H1 (cell line): ENCODE measurements around the gene ETS1. TPM values are rescaled to one million over a fixed set of nuclear protein-coding genes. Genes with fewer than 3 reads are reported as not detected.

Experiments
- CTCF ChIA-PET: fragments of 300-600 bp; sonication (Branson Sonifier 250); formaldehyde crosslinking; loops from one replicate; lab custom pipeline; 2021; ENCODE audit not compliant: partially characterized antibody; lab: Charles Lee
- POLR2A ChIA-PET: fragments of 300-600 bp; sonication (Branson Sonifier 250); formaldehyde crosslinking; loops from one replicate; lab custom pipeline; 2021; ENCODE audit warnings: inconsistent platforms; ENCODE audit not compliant: partially characterized antibody; lab: Charles Lee
- DNase-seq, 2 experiments: peaks; one replicate each; pipeline versions ENCODE4 v3.0.0 to v3.0.0-alpha.2; 2010 to 2022; ENCODE audit warnings: low spot score in 2 of 2, low read depth in 1 of 2, mixed read lengths in 1 of 2
- FAIRE-seq: peaks from 2 replicates; lab custom pipeline; 2011; peaks lifted over from hg19 to GRCh38; lab: Jason Lieb, UNC
- H2AFZ ChIP-seq: 2 replicates; pipeline ENCODE4 v1.8.1; 2012; ENCODE audit warnings: low read length, inconsistent platforms
- H2AK5ac ChIP-seq: 2 replicates; pipeline ENCODE4 v1.6.1; 2013; ENCODE audit warnings: low read depth, low read length
- H2BK120ac ChIP-seq: replicated peaks from 2 replicates; pipeline ENCODE3; 2013; ENCODE audit warnings: low read depth, low read length, inconsistent platforms
- H2BK12ac ChIP-seq: 2 replicates; pipeline ENCODE4 v1.6.1; 2013; ENCODE audit warnings: low read depth, low read length
- H2BK15ac ChIP-seq: 2 replicates; pipeline ENCODE4 v1.6.1; 2013; ENCODE audit warnings: low read length
- H2BK20ac ChIP-seq: 2 replicates; pipeline ENCODE4 v1.6.1; 2013; ENCODE audit warnings: low read length
- H2BK5ac ChIP-seq: 2 replicates; pipeline ENCODE4 v1.6.1; 2013; ENCODE audit warnings: low read depth, low read length
- H3K14ac ChIP-seq: 2 replicates; pipeline ENCODE4 v1.6.1; 2013; ENCODE audit warnings: inconsistent platforms; ENCODE audit not compliant: insufficient read length
- H3K18ac ChIP-seq: 2 replicates; pipeline ENCODE4 v1.6.1; 2013; ENCODE audit warnings: low read length; ENCODE audit errors: extremely low read depth
- H3K23ac ChIP-seq: 2 replicates; pipeline ENCODE4 v1.6.1; 2013; ENCODE audit warnings: inconsistent platforms; ENCODE audit not compliant: insufficient read length
- H3K23me2 ChIP-seq: 2 replicates; pipeline ENCODE4 v1.6.1; 2013; ENCODE audit warnings: low read depth, low read length
- H3K27ac ChIP-seq: 2 replicates; pipeline ENCODE4 v1.6.1; 2011; ENCODE audit warnings: low read depth, low read length, inconsistent platforms
- H3K27me3 ChIP-seq, 4 experiments: replicated peaks in 1 of 4; 1 replicate in 1 of 4; 2 replicates in 3 of 4; pipeline versions ENCODE4 v1.6.1 to v1.8.1; 2011 to 2013; ENCODE audit warnings: low read length in 3 of 4, mild to moderate bottlenecking in 3 of 4, inconsistent platforms in 2 of 4, mixed read lengths in 2 of 4, moderate library complexity in 1 of 4; ENCODE audit not compliant: control insufficient read depth in 3 of 4, insufficient read depth in 3 of 4; ENCODE audit errors: extremely low read depth in 1 of 4
- H3K36me3 ChIP-seq, 4 experiments: 2 replicates each; pipeline versions ENCODE4 v1.6.1 to v1.8.1; 2011 to 2013; ENCODE audit warnings: mild to moderate bottlenecking in 4 of 4, low read length in 3 of 4, moderate library complexity in 2 of 4, control low read depth in 1 of 4, inconsistent platforms in 1 of 4; ENCODE audit not compliant: insufficient read depth in 4 of 4, control insufficient read depth in 2 of 4
- H3K4ac ChIP-seq: replicated peaks from 2 replicates; pipeline ENCODE3; 2013; ENCODE audit warnings: low read length, low read depth, mixed read lengths, inconsistent platforms; ENCODE audit not compliant: insufficient read length
- H3K4me1 ChIP-seq, 4 experiments: replicated peaks in 1 of 4; 1 replicate in 1 of 4; 2 replicates in 3 of 4; pipeline versions ENCODE4 v1.6.1 to v1.8.1; 2011 to 2013; ENCODE audit warnings: low read length in 3 of 4, inconsistent platforms in 2 of 4, mixed read lengths in 1 of 4; ENCODE audit not compliant: insufficient read depth in 4 of 4, control insufficient read depth in 3 of 4
- H3K4me2 ChIP-seq, 2 experiments: 2 replicates each; pipeline versions ENCODE4 v1.6.1 to v1.8.1; 2011 to 2013; ENCODE audit warnings: low read depth in 2 of 2, low read length in 2 of 2, control low read depth in 1 of 2, inconsistent platforms in 1 of 2, mild to moderate bottlenecking in 1 of 2; ENCODE audit not compliant: insufficient read depth in 1 of 2
- H3K4me3 ChIP-seq, 4 experiments: fragments of 200-600, 300-600 bp in 1 of 4; sonication (generic), shearing (Covaris generic), sonication (Bioruptor Twin) in 1 of 4; 2 replicates each; pipeline versions ENCODE4 v1.5.1 to v1.8.1; 2011 to 2016; ENCODE audit warnings: low read length in 4 of 4, low read depth in 3 of 4, control low read depth in 2 of 4, inconsistent platforms in 2 of 4, mild to moderate bottlenecking in 2 of 4, mixed read lengths in 1 of 4, moderate library complexity in 1 of 4; ENCODE audit not compliant: insufficient read depth in 2 of 4; ENCODE audit errors: extremely low read depth in 1 of 4
- H3K56ac ChIP-seq: replicated peaks from 2 replicates; pipeline ENCODE3; 2013; ENCODE audit warnings: low read depth, mild to moderate bottlenecking, mixed read lengths, low read length, inconsistent platforms; ENCODE audit not compliant: insufficient read length
- H3K79me1 ChIP-seq: 2 replicates; pipeline ENCODE4 v1.6.1; 2013; ENCODE audit warnings: low read depth, low read length, control low read depth
- H3K79me2 ChIP-seq, 2 experiments: 2 replicates each; pipeline versions ENCODE4 v1.6.1 to v1.8.1; 2012 to 2013; ENCODE audit warnings: low read length in 2 of 2, mild to moderate bottlenecking in 2 of 2, inconsistent platforms in 1 of 2; ENCODE audit not compliant: insufficient read depth in 2 of 2, control insufficient read depth in 1 of 2
- H3K9ac ChIP-seq, 4 experiments: replicated peaks in 1 of 4; 1 replicate in 1 of 4; 2 replicates in 3 of 4; pipeline versions ENCODE4 v1.6.1 to v1.8.1; 2011 to 2013; ENCODE audit warnings: low read depth in 3 of 4, low read length in 3 of 4, control low read depth in 2 of 4, mild to moderate bottlenecking in 2 of 4, moderate library complexity in 2 of 4, inconsistent platforms in 1 of 4; ENCODE audit errors: extremely low read depth in 1 of 4
- H3K9me3 ChIP-seq, 2 experiments: 2 replicates each; pipeline versions ENCODE4 v1.6.1 to v1.8.1; 2012 to 2013; ENCODE audit warnings: mild to moderate bottlenecking in 2 of 2, moderate library complexity in 2 of 2, control low read depth in 1 of 2, inconsistent platforms in 1 of 2, low read depth in 1 of 2, low read length in 1 of 2, mixed read lengths in 1 of 2; ENCODE audit not compliant: insufficient read depth in 2 of 2
- H4K20me1 ChIP-seq, 2 experiments: replicated peaks in 1 of 2; 2 replicates each; pipeline versions ENCODE3 to v1.8.1; 2011 to 2013; ENCODE audit warnings: inconsistent platforms in 2 of 2, low read length in 2 of 2, mild to moderate bottlenecking in 1 of 2; ENCODE audit not compliant: insufficient read depth in 2 of 2, control insufficient read depth in 1 of 2
- H4K5ac ChIP-seq: 2 replicates; pipeline ENCODE4 v1.6.1; 2013; ENCODE audit warnings: low read length, low read depth, mixed read lengths, inconsistent platforms; ENCODE audit not compliant: insufficient read length
- H4K8ac ChIP-seq: 2 replicates; pipeline ENCODE4 v1.8.0; 2013; ENCODE audit warnings: mild to moderate bottlenecking, moderate library complexity, low read length, inconsistent platforms; ENCODE audit not compliant: insufficient read depth; ENCODE audit errors: extremely low read depth
- H4K91ac ChIP-seq: replicated peaks from 2 replicates; pipeline ENCODE3; 2013; ENCODE audit warnings: low read length, mixed read lengths, inconsistent platforms; ENCODE audit not compliant: insufficient read length
- EGR1 ChIP-seq: IDR thresholded peaks from 2 replicates; pipeline ENCODE4 v1.6.1; 2011; ENCODE audit warnings: low read depth, low read length, borderline replicate concordance
- GABPA ChIP-seq: IDR thresholded peaks from 2 replicates; pipeline ENCODE4 v1.6.1; 2011; ENCODE audit warnings: mild to moderate bottlenecking, low read length, moderate library complexity, borderline replicate concordance; ENCODE audit not compliant: insufficient read depth
- HDAC2 ChIP-seq, 2 experiments: fragments of 300-600 bp in 1 of 2; sonication (generic) in 1 of 2; IDR thresholded peaks; 2 replicates each; pipeline ENCODE4 v1.6.1; 2011 to 2012; ENCODE audit warnings: low read depth in 2 of 2, low read length in 2 of 2, mild to moderate bottlenecking in 2 of 2, moderate library complexity in 2 of 2, borderline replicate concordance in 1 of 2, inconsistent platforms in 1 of 2
- NANOG ChIP-seq: IDR thresholded peaks from 2 replicates; pipeline ENCODE4 v1.6.1; 2011; ENCODE audit warnings: low read length, low read depth, mild to moderate bottlenecking, inconsistent platforms; ENCODE audit not compliant: insufficient read depth, poor library complexity, severe bottlenecking
- SUZ12 ChIP-seq: fragments of 200-600 bp; sonication (generic); IDR thresholded peaks from 2 replicates; pipeline ENCODE4 v1.6.1; 2012; ENCODE audit warnings: mild to moderate bottlenecking, inconsistent platforms, low read length, moderate library complexity, mixed read lengths
- WGBS, 2 experiments: shearing (Covaris generic) in 1 of 2; methylation state at CpG; one replicate each; pipeline versions ENCODE4 v1.1.6 to v1.1.7; 2013 to 2015; ENCODE audit warnings: low lambda C conversion rate in 2 of 2, mixed read lengths in 2 of 2, inconsistent platforms in 1 of 2, low coverage in 1 of 2, missing lambda C conversion rate in 1 of 2; ENCODE audit not compliant: insufficient replicate concordance in 2 of 2, insufficient coverage in 1 of 2, insufficient read length in 1 of 2; ENCODE audit errors: extremely low coverage in 1 of 2, missing lambda C conversion rate in 1 of 2; 5-methylcytosine and 5-hydroxymethylcytosine counted together
- polyA plus RNA-seq, 7 experiments: library from polyadenylated mRNA; depleted of rRNA in 3 of 7; stranded (reverse) in 5 of 7; unstranded in 2 of 7; fragments of >200 nt in 5 of 7; fragments of 200-250 nt in 2 of 7; gene quantifications; 1 replicate in 5 of 7; 2 replicates in 1 of 7; 4 replicates in 1 of 7; pipeline versions ENCODE4 v1.2.1 to v1.2.3, GENCODE V29; 2011 to 2013; ENCODE audit warnings: missing spikeins in 2 of 7, mixed read lengths in 2 of 7
- total RNA-seq: library from RNA; stranded (reverse); fragmentation: NEBNext Ultra II Directional; extraction: Animal tissue kit (Norgen Biotek cat#: 25700); gene quantifications from 2 replicates; pipeline ENCODE4 v1.2.1, GENCODE V29; 2021

Gene ETS1
- total and polyA plus RNA-seq, 2 of the 8 experiments (the other 6 are each of a cell fraction or from before 2014, with no cell fraction given): 10.0 to 35.3 TPM

DNA sequence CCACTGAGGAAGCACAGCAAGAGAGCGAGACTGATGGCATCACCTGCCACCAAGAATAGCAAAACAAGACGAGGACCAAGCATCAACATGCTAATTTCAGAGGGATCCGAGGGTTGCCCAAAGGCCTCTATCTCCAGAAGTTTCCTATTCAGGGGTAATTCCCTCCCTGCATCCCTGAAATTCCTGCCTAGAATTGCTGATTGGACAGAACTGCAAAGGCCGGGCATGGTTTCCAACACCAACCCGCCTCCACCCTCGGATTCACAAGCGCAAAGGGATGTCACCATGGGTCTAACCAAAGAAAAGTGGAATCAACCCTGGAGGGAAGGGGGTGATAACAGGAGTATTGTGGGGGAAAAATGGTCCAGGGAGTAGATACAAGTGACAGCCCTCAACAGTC lies 28.3 kb upstream of the ETS1 start:
- H3K18ac ChIP-seq: no peak overlapping the region
- H3K56ac ChIP-seq: no peak overlapping the region
- H3K27ac ChIP-seq: no peak overlapping the region
- H3K23me2 ChIP-seq: no peaks in the 10 kb centered on the region
- no peak overlapping the region for H3K4ac ChIP-seq
- H4K91ac ChIP-seq: no peak overlapping the region
- H4K20me1 ChIP-seq: no peaks in the 10 kb centered on the region
- H2BK120ac ChIP-seq: no peak overlapping the region
- POLR2A ChIA-PET: no interaction called here
- no peaks in the 10 kb centered on the region; a peak in 4 of 7 replicates for H3K4me1 ChIP-seq
- no peak overlapping the region for H2BK20ac ChIP-seq
- WGBS, 2 experiments: 95% methylated on average over 7 of the region's 7 CpGs; no CpG with 5 or more reads in 1 of the 2 experiments
- no peak overlapping the region for H3K4me3 ChIP-seq
- H4K5ac ChIP-seq: no peak overlapping the region
- H2BK5ac ChIP-seq: no peak overlapping the region
- H3K79me2 ChIP-seq: no peaks in the 10 kb centered on the region
- H3K36me3 ChIP-seq: no peaks in the 10 kb centered on the region
- no peak overlapping the region for H2AFZ ChIP-seq
- no peak overlapping the region for H3K23ac ChIP-seq
- H2BK12ac ChIP-seq: no peak overlapping the region
- no peak overlapping the region for H2AK5ac ChIP-seq
- no peak overlapping the region for H3K14ac ChIP-seq
- FAIRE-seq (no peak), DNase-seq (no peak)
- 0 out of 2 replicates have a peak overlapping the region, but pooled peaks have one; percentile 20 for H2BK15ac ChIP-seq
- H3K27me3 ChIP-seq: no peaks in the 10 kb centered on the region; a peak in 3 of 7 replicates
- H4K8ac ChIP-seq: no peak overlapping the region
- TF ChIP-seq EGR1 (no peak), GABPA (no peak), NANOG (no peak), HDAC2 (IDR thresholded peaks at IDR 0.05; ENCODE audit: borderline replicate concordance in 1 of 2, low read depth in 2 of 2, low read length in 2 of 2) (no peak), SUZ12 (no peak)
- no peaks in the 10 kb centered on the region for H3K9me3 ChIP-seq
- CTCF ChIA-PET: interaction anchor here (2.9 to 22.9 kb wide), 2 partner anchors 10 to 216 kb away, joined by 7 to 319 read pairs; no protein-coding TSS in a partner anchor
- H3K9ac ChIP-seq: no peak overlapping the region
- no peaks in the 10 kb centered on the region for H3K79me1 ChIP-seq
- H3K4me2 ChIP-seq: no peak overlapping the region
